Measurements from ENCODE around the gene XYLT1. TPM values are rescaled to one million over a fixed set of nuclear protein-coding genes. Genes with fewer than 3 reads are reported as not detected.

The XYLT1 gene
- total and polyA plus RNA-seq, 2 of the 8 experiments (the other 6 are each of a cell fraction or from before 2014, with no cell fraction given): 6.6 to 25.4 TPM

GRCh38 chr16:17166095-17166494, 304.7 kb downstream of the XYLT1 start:
- Histone ChIP-seq H3K14ac (ENCODE audit: insufficient read length) (no peak overlapping the region), H4K91ac (replicated peaks; ENCODE audit: insufficient read length, low read length) (no peak overlapping the region), H3K79me2 (ENCODE audit: control insufficient read depth in 1 of 2, insufficient read depth in 2 of 2, low read length in 2 of 2) (no peaks in the 10 kb centered on the region), H3K27me3 (replicated peaks in 1 of 4; ENCODE audit: control insufficient read depth in 3 of 4, extremely low read depth in 1 of 4, insufficient read depth in 3 of 4, low read length in 3 of 4) (no peaks in the 10 kb centered on the region), H2BK5ac (ENCODE audit: low read depth, low read length) (no peak overlapping the region), H3K4me1 (replicated peaks in 1 of 4; ENCODE audit: control insufficient read depth in 3 of 4, insufficient read depth in 4 of 4, low read length in 3 of 4) (peaks cover 5 to 8% (median 6%) of the 10 kb centered on the region in 4 experiments; a peak in 5 of 7 replicates), H2AFZ (ENCODE audit: low read length) (no peak overlapping the region), H3K23ac (ENCODE audit: insufficient read length) (no peak overlapping the region), H2BK120ac (replicated peaks; ENCODE audit: low read depth, low read length) (no peak overlapping the region), H4K8ac (ENCODE audit: extremely low read depth, insufficient read depth, low read length) (no peak overlapping the region), H2AK5ac (ENCODE audit: low read depth, low read length) (no peak overlapping the region), H3K9me3 (ENCODE audit: insufficient read depth in 2 of 2, low read depth in 1 of 2, low read length in 1 of 2) (no peaks in the 10 kb centered on the region), H2BK20ac (ENCODE audit: low read length) (no peak overlapping the region), H4K5ac (ENCODE audit: insufficient read length, low read depth, low read length) (no peak overlapping the region), H3K9ac (replicated peaks in 1 of 4; ENCODE audit: extremely low read depth in 1 of 4, low read depth in 3 of 4, low read length in 3 of 4) (no peak overlapping the region), H3K36me3 (ENCODE audit: control insufficient read depth in 2 of 4, insufficient read depth in 4 of 4, low read length in 3 of 4) (no peaks in the 10 kb centered on the region), H3K18ac (ENCODE audit: extremely low read depth, low read length) (no peak overlapping the region), H3K23me2 (ENCODE audit: low read depth, low read length) (no peaks in the 10 kb centered on the region), H2BK15ac (ENCODE audit: low read length) (no peak overlapping the region), H3K79me1 (ENCODE audit: low read depth, low read length) (no peaks in the 10 kb centered on the region), H3K56ac (replicated peaks; ENCODE audit: insufficient read length, low read depth, low read length) (no peak overlapping the region), H3K4me2 (ENCODE audit: insufficient read depth in 1 of 2, low read depth in 2 of 2, low read length in 2 of 2) (no peak overlapping the region), H2BK12ac (ENCODE audit: low read depth, low read length) (no peak overlapping the region), H4K20me1 (replicated peaks in 1 of 2; ENCODE audit: control insufficient read depth in 1 of 2, insufficient read depth in 2 of 2, low read length in 2 of 2) (no peaks in the 10 kb centered on the region), H3K4me3 (ENCODE audit: extremely low read depth in 1 of 4, insufficient read depth in 2 of 4, low read depth in 3 of 4, low read length in 4 of 4) (no peak overlapping the region), H3K27ac (ENCODE audit: low read depth, low read length) (no peak overlapping the region), H3K4ac (replicated peaks; ENCODE audit: insufficient read length, low read depth, low read length) (no peak overlapping the region)
- WGBS, 2 experiments (ENCODE audit: extremely low coverage in 1 of 2, insufficient coverage in 1 of 2, insufficient read length in 1 of 2, insufficient replicate concordance in 2 of 2, low coverage in 1 of 2, low lambda C conversion rate in 2 of 2, missing lambda C conversion rate in 1 of 2): 79% methylated on average over 4 of the region's 4 CpGs; no CpG with 5 or more reads in 1 of the 2 experiments
- FAIRE-seq (no peak), DNase-seq (ENCODE audit: low read depth in 1 of 2, low spot score in 2 of 2) (no peak)
- TF ChIP-seq GTF2F1 (IDR thresholded peaks at IDR 0.05; ENCODE audit: borderline replicate concordance, low read depth, low read length) (no peak), CEBPB (IDR thresholded peaks at IDR 0.05; ENCODE audit: low read depth, low read length) (no peak), TAF1 (IDR thresholded peaks at IDR 0.05; ENCODE audit: low read depth, low read length) (no peak), SIN3A (conservative IDR thresholded peaks at IDR 0.05 in 1 of 2, IDR thresholded peaks at IDR 0.05 in 1 of 2; ENCODE audit: low read depth in 1 of 2, low read length in 2 of 2) (peak in 1 of 2 experiments; percentile 88; a peak in 3 of 4 replicates), ASH2L (IDR thresholded peaks at IDR 0.05; ENCODE audit: low read length) (no peak)
- ChIA-PET CTCF (ENCODE audit: partially characterized antibody) (no interaction called here), POLR2A (ENCODE audit: partially characterized antibody) (interaction anchor here (0.5 kb wide), 1 partner anchor 14 kb away, joined by 3 read pairs; no protein-coding TSS in a partner anchor)

Measured in H1 (cell line).